Jurkat, Clone E6-1 (cell line): ENCODE results near the gene FIGLA. TPM values are rescaled to one million over a fixed set of nuclear protein-coding genes. Genes with fewer than 3 reads are reported as not detected.

ENCODE experiments used
- DNase-seq: peaks from one replicate; pipeline ENCODE4 v3.0.0-alpha.2; 2011; ENCODE audit warnings: low read depth, low spot score
- H3K4me3 ChIP-seq: 2 replicates; pipeline ENCODE4 v1.5.1; 2011; ENCODE audit warnings: mild to moderate bottlenecking, low read length, control low read depth, moderate library complexity
- polyA plus RNA-seq: library from polyadenylated mRNA; unstranded; fragments of >200 nt; gene quantifications from one replicate; pipeline ENCODE4 v1.2.1, GENCODE V29; 2012; ENCODE audit warnings: missing spikeins; ENCODE audit not compliant: insufficient read length, insufficient read depth

FIGLA gene
- polyA plus RNA-seq = not detected

GRCh38 chr2:70790136-70790828, at the start of gene FIGLA:
TSS of gene FIGLA (minus strand) at chr2:70790643. CDS start at chr2:70790638, 5 bp downstream.
- no peak for DNase-seq
- H3K4me3 ChIP-seq = no peak within 1 kb of the TSS; the same call in 1 of the 2 replicates

DNA sequence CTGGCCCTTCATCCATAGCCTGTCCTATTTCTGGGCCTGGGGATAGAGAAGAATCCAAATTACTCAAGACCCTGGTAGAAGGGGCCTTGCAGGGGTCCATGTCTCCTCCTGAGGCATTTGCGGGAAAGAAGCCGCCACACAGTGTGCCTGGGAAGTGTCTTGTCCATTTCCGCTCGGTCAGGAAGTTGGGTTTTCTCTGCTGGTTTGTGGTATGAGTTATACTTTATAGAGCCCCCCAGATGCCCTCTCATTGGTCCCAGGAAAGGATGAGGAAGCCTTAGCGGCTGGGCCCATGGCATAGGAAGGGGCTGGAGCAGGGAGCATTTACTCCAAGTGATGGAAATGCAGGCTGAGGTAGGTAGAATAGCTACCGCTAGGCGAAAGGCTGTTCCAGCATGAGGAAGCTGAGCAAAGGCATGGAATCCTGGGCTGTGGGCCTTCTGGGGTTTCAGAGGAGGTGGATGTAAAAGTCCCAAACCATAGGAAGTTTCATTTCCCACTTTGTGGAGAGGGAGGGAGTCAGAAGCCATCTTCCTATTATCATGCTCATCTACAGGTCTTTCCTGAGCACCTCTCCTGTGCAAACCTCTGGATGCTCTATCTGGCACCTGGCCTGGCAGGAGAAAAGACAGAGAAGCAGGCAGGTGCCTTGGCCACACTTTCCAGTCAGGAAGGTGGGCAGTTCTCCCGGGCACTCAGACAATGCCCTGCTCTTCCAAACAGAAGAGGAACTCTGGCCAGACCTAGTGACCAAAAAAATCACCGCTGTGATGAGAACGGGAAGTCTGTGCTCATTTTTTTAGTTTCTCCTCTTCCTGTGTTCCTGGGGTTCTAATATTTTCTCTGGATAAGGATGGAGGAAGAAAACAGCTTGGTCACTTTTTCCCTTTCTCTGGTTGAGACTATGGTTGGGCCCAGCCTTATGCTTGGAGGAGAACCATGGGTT, 47.8 kb upstream of the FIGLA start:
- no peak for DNase-seq
- no peak overlapping the region for H3K4me3 ChIP-seq

GRCh38 chr2:70835643-70836042, 45.2 kb upstream of the FIGLA start, which contains the start of gene CD207:
TSS of gene CD207 (minus strand) at chr2:70835816. CDS start at chr2:70835776, 40 bp downstream.
- H3K4me3 ChIP-seq = no peak within 1 kb of the TSS
- no peak for DNase-seq

DNA sequence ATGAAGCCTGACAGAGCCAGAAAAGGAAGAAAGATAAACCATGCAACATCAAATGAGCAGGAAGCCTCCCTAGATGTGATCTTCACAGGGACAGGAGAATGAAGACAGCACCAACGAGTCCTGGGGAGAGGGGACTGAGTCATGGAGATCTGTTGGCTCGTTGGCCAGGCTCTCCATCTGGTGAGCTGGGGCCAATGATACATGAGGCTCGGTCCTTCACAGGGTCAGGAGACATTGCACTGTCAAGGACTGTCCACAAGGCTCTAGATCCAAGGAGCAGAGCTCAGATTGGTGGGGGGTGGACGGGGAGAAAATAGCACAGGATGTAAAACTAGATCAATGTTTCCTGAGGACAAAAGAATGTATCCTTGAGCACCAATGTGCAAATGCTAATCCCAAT, 44.4 kb upstream of the FIGLA start:
- no peak for DNase-seq
- H3K4me3 ChIP-seq = no peak overlapping the region

DNA sequence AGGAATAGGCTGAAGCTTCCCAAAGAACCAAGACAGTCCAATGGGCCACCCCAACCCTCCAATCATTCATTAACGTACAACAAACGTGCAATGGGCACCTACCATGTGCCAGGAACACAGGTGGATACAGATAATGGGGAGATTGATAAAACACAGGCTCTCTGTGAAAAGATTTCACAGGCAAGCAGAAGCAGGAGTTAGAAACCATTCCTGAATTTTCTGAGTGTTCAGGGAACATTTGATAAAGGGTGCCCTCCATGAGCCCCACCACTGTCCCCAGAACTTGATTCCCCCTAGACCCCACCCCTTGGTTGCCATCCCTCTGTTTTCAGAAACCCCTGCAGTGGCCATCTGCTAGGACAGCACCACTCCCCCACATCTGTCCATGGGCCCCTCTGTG, 43.7 kb upstream of the FIGLA start:
- no peak for DNase-seq

DNA sequence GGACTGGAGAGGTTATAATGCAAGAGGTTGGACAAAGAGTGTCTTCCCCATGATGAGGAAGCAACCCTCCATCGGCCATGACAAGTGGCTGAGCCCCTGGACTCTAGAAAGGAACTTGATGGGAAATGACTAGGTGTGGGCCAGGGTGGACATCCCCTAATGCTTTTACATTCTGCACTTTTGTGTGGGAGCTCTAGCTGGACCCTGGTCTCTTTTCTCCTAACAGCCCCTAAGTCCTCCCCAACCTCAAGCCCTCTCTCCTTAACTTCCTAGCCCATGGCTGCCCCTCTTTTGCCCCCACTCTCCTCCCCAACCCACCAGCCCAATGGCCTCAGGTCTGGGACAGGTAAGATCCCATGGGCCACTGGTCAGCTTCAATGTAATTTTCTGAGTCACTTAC, 42.8 kb upstream of the FIGLA start:
- no peak overlapping the region for H3K4me3 ChIP-seq
- DNase-seq = no peak

More for the DNA sequence above, 43.7 kb upstream of the FIGLA start:
- no peak overlapping the region for H3K4me3 ChIP-seq

GRCh38 chr2:70832386-70832785, 41.9 kb upstream of the FIGLA start:
- no peak overlapping the region for H3K4me3 ChIP-seq
- DNase-seq = no peak

DNA sequence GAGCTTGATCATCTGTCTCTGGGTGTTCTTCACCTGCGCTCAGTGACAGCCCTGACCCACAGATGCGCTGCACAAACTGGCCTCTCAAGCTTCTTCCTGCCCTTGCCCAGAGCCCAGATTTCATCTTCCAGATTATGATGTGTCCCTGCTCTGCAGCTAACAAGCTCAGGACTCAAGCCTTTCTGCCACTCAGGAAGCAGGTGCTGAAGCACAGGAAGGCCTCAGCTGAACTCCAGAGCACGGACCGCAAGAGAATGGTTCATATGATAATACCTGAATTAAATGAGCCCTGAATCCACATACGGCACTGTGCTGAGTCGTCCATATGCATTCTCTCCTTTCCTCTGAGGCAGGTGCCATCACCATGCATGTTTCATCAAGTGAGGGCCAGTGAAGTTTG, 41.4 kb upstream of the FIGLA start:
- H3K4me3 ChIP-seq = no peak overlapping the region

DNA sequence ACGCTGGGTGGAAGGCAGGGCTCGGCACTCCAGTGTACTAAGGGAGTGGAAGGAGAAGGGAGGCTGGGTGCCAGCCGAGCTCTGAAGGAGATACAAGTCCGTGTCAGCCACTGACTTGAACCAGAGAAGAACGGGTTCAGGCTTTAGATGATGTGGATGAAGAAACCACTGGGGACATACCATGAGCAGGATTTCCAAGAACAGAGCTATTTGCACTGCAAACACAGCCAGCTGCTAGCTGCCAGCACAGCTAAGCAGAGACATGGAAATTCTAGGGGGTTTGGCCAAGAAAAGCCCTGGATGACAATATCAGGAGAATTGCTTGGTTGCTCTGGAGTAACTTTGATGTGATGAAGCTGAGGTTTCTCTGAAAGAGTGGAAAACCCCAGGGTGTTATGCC, 39.9 kb upstream of the FIGLA start:
- no peak overlapping the region for H3K4me3 ChIP-seq
- DNase-seq = no peak

More for the DNA sequence above, 41.4 kb upstream of the FIGLA start:
- DNase-seq = no peak

- no peak overlapping the region for H3K4me3 ChIP-seq
- DNase-seq = no peak
Observed at GRCh38 chr2:70829916-70830315, 39.5 kb upstream of the FIGLA start.

DNA sequence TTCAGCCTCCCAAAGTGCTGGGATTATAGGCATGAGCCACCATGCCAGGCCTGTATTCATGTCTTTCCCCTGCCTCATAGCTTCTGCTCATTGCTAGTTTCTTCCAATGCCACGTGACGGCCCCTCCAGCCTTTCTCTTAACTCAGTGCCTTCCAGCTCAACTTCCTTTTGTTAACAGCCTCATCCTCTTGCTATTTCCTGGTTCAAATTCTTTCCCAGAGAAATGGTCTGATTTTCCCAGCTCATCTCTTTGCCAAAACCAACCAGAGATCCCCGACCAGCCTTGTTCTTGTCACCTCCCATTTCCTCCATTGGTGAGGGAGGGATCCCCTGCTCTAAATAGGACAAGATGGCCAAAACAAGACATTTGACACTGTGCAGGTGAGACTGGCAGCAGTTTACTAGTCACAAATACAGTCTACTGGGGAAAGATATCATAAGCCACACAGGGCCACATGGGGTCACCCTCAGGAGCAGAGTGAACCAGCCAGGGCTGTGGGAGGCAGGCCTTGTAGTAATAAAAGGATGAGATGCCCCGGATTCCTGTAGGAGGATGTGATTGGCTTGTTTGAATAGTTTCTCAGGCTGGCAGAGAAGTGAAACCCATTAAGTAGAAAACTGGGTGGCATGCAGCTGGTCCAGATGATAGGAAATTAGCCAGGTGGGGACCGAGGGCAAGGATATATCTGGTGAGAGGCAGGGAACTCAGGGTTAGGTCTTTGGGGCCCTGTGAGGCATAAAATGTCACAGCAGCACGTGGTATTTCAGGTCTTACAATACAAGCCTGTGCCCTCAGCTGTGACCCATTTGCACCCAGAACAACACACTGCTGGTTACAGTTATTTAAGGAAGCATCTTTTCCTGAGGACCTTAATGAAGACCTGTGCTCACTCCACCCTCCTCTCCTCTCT, 38.7 kb upstream of the FIGLA start:
- H3K4me3 ChIP-seq = no peak overlapping the region
- no peak for DNase-seq

GRCh38 chr2:70828115-70828514, 37.7 kb upstream of the FIGLA start:
- H3K4me3 ChIP-seq = no peak overlapping the region
- DNase-seq = no peak

DNA sequence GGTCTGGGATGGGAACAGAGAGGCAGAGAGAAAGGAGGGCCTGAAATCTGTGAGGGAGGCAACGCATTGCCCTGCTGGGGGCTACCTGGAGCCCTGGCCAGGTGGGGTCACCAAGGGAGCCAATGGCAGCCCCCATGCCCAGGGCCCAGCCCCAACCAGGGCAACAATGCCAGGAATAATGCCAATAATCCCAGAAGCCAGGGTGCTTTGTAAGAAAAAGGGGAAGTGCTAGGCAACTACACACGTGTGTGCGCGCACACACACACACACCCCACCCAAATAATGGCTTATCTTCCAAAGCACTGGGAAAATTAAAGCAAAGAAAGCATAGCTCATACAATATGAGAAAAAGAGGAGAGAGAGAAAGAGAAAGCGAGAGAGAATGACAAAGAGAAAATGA, 36.9 kb upstream of the FIGLA start:
- DNase-seq = no peak
- H3K4me3 ChIP-seq = no peak overlapping the region

DNA sequence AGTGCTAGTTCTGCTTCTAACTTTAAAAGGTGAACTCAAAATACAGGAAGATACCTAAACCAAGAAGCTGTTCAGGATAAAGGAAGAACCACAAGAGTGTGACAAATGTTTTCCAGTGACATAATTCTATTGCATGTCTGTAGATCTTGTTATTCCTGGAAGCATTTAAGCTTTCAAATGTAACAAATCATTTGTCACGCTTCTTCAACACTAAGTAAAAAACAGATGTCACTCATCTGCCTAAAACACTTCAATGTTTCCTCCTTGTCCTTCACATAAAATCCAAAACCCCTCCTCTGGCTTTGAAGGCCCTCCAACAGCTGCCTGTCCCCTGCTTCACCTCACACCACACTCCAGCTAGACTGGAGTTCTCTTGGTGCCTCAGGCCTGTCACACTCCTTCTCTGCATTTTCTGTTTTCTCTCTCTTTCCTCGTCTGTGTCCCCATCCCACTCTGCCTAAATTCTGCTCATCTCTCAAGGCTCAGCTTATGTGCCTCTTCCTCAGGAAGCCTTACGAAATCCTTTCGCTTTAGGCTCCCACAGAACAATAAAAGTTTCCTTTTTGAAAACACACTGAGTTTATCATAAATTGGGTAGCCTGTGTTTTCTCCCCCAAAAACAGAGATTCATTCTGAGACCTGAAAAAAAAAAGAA, 36.4 kb upstream of the FIGLA start:
- no peak for DNase-seq
- no peak overlapping the region for H3K4me3 ChIP-seq

DNA sequence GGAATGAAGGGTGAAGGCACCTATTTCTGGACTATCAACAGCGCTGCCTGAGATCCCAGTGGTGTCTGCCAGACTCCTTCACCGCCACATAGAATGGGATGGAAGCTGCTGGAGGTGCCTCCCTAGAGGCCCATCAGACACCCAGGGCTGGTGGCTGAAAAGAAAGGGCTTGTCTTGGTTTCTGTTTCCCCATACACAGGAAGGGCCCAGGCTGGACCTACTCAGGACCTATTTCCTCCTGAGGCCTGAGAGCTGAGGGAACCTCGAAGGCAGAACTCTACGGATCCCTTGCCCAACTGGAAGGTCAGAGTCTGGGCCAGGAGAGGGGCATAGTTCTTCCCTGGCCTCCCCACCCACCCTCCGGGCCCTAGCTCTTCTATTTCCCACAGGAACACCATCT, 32.8 kb upstream of the FIGLA start:
- DNase-seq = no peak

DNA sequence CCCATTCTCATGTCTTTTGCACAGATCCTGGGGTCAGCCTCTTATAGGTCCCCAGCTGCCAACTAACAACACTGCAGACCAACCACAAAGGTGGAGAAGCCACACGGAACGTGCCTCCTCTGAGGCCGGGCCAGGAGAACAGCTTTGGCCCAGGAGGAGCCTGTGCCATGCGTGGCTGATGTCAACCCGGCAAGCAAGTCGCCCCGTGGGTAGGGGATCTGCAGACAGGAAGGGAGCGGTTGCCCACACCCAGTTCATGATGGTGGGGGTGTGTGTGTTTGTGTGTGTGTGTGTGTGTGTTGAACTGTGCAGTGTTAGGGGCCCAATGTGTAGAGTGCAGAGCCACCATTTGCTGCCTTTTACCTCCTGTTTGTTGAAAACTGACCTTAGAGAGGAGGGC, 32.4 kb upstream of the FIGLA start:
- H3K4me3 ChIP-seq = no peak overlapping the region
- DNase-seq = peak; percentile 4

More for the DNA sequence above, 32.8 kb upstream of the FIGLA start:
- H3K4me3 ChIP-seq = no peak overlapping the region

- no peak within 1 kb of the TSS for H3K4me3 ChIP-seq
- no peak for DNase-seq
Observed at GRCh38 chr2:70820499-70820898, 30.1 kb upstream of the FIGLA start, which contains the start of gene CLEC4F. TSS of gene CLEC4F (minus strand) at chr2:70820599. CDS start at chr2:70820523, 76 bp downstream.

GRCh38 chr2:70817284-70817954, 27.0 kb upstream of the FIGLA start:
- H3K4me3 ChIP-seq = no peak overlapping the region
- no peak for DNase-seq
